Stimulated activated CD8-positive, alpha-beta memory T cell treated with anti-CD3 and anti-CD28 coated beads, Interleukin-12 subunit alpha, Interleukin-12 subunit beta, amount 100 ng/mL, for 24 hours (primary cell): ENCODE measurements around the gene CD69.
"Not testable (repeated sequence)": the region's sequence is repeated elsewhere in the genome, so short reads cannot be mapped to it uniquely, and the experiment has no call there.

Source experiments
- DNase-seq: peaks from one replicate; pipeline ENCODE4 v3.0.0-alpha.2; 2020; ENCODE audit errors: extremely low read depth

The CD69 gene

DNA sequence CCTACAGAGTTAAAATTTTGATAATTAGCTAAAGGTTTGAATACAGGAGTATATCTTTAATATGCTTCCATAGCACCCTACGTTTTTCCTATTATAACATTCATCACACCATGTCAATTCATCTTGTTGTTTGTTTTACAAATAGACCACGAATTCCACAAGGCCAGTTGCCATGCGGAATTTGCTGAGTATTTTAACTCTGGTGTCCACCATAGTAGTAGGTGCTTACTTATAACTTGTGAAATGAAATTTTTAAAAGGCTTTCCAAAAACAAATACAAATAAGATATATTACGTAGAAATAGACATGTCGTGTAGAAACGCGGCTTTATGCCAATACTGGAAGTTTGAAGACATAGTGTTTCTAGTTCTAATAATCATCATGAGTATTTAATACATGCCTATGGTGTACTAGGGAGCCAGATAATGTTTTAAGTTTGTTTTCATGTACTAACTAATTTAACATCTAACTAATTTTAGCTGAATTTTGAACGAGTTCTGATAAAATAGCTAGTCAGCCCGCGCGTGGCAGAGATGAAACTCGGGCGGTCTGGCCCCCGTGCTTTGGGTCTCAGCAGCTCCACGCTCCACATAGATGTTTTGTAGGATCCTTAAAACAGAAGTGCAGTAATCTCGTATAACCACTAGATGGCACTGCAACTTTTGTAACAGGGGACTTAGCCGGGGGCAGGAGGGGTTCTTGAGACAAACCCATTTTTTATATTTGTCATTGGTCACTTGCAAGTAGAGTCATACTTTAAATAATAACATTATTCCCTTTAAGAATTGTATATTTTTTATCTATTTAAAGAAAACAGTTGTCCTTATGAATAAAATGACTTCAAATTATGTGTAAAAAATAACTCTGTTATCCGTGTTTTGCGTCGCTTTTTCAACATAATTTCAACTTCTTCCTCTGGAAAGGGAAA lies 10.2 kb downstream of the CD69 start:
- no peak for DNase-seq

DNA sequence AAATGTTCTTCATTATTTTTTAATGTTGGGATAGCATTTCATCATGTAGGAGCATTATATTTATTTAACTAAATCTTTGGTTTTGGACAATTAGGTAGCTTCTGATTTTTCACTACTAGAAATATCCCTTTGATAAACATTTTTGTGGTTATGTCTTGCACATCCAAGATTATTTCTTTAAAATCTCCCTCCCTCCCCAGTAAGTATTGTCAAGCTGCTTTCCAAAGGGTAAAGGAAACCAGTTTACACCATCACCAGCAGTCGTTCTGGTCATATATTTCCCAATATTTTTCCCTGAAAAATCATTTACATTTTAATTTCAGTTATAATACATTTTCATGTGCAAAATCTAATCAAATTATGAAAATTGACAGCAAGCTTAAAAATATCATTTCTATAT lies 11.1 kb downstream of the CD69 start:
- no peak for DNase-seq

DNA sequence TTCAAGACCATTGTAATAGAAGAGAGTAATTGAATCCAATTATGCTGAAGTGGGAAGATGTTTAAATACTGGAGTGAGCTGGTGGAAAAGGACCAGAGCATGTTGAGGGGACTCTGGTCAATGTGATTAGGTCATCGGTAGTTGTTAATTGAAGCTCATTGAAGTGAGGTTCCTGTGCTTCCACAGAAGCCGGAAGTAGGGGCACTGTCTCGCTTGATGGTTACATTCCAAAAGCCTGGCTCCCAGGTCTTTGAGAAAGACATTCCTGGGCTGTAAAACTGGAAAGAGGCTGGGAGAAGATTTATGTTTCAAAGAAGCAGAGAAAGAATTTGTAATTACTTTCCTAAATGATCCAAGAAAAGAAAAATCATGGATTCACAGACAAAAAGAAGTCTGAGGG lies 15.5 kb downstream of the CD69 start:
- no peak for DNase-seq

DNA sequence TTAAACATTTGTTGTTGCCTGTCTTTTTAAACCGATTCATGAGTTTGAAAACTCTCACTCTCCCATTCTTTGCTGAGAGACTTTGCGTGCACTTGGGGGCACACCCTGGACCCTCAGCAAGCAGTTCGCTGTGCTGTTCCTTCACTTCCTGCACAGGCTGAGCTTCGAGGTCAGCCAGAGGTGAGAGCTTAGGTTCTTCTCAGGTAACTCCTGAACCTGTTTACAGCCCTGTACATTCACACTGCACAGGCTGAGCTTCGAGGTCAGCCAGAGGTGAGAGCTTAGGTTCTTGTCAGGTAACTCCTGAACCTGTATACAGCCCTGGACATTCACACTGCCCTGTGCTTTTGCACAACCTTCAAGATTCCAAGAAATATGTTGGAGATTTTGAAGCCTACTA lies 18.0 kb downstream of the CD69 start:
- DNase-seq = no peak

- DNase-seq = peak; percentile 47
These were observed 19.0 kb downstream of the CD69 start for GRCh38 chr12:9741726-9742125.

DNA sequence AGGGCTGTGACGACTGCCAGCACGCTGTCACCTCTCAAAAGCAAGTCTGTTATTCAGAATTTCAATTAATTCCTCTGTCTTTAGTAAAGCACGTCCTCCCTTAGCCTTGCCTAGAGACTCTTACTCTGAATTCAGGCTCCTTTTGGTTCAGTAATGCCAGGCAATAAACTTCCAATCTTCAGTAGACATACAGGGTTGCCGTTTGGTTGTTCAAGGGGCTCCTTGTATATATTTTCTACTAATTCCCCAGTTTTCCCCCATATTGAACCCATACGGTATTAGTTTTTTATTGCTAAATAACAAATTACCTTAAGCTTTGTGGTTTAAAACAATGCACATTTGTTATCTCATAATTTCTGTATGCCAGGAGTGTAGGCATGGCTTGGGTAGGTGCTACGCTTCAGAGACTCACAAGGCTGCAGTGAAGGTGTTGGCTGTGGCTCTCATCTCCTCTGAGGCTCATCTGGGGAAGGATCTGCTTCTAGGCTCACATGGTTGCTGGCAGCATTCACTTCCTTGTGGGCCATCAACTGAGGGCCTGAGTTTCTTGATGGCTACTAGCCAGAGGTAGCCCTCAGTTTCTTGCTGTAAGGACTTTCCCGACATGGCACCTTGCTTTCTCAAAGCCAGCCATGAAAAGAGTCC lies 20.5 kb downstream of the CD69 start:
- DNase-seq = no peak

GRCh38 chr12:9739404-9740105 lies 21.1 kb downstream of the CD69 start:
- not testable (repeated sequence) for DNase-seq

DNA sequence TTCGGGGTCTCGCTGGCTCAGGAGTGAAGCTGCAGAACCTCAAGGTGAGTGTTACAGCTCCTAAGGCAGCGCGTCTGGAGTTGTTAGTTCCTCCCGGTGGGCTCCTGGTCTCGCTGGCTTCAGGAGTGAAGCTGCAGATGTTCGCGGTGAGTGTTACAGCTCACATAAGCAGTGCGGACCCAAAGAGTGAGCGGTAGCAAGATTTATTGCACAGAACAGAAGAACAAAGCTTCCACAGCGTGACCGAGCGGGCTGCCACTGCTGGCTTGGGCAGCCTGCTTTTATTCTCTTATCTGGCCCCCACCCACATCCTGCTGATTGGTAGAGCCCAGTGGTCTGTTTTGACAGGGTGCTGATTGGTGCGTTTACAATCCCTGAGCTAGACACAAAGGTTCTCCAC lies 21.8 kb downstream of the CD69 start:
- not testable (repeated sequence) for DNase-seq

GRCh38 chr12:9736936-9737705 lies 23.6 kb downstream of the CD69 start:
- no peak for DNase-seq

- DNase-seq = no peak
These were observed 25.1 kb downstream of the CD69 start for GRCh38 chr12:9735601-9736000.

GRCh38 chr12:9732921-9733461 lies 27.7 kb downstream of the CD69 start, which contains the start of gene CLECL1:
Gene CLECL1, minus strand, starts transcription at chr12:9733097.
- DNase-seq = no peak

DNA sequence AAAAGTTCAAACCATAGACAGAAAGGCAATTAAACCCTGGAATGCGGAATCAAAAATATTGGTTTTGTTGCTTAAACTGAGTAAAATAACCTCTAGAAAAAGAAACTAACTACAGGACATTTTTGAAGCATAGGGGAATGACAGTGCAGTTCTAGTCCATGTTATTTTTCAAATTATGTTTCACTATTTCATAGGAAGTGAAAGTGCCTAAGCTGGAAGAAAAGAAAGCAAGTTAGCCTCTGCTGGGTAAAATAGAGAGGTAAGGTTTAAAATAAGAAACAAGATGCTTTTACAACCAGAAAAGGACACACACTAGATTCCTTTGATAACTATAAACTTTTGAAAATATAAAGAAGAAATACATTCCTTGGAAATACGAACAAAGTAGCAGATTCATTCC lies 28.9 kb downstream of the CD69 start:
- DNase-seq = no peak

- DNase-seq = no peak
These were observed 29.3 kb downstream of the CD69 start for GRCh38 chr12:9731393-9731792.

GRCh38 chr12:9730591-9730990 lies 30.1 kb downstream of the CD69 start:
- no peak for DNase-seq

- no peak for DNase-seq
These were observed 30.7 kb downstream of the CD69 start for GRCh38 chr12:9730011-9730410.

GRCh38 chr12:9729082-9729481 lies 31.6 kb downstream of the CD69 start:
- DNase-seq = no peak

GRCh38 chr12:9727813-9728212 lies 32.9 kb downstream of the CD69 start:
- DNase-seq = no peak

- no peak for DNase-seq
These were observed 35.4 kb downstream of the CD69 start for GRCh38 chr12:9725213-9725870.

- DNase-seq = no peak
These were observed 36.7 kb downstream of the CD69 start for GRCh38 chr12:9724023-9724422.

DNA sequence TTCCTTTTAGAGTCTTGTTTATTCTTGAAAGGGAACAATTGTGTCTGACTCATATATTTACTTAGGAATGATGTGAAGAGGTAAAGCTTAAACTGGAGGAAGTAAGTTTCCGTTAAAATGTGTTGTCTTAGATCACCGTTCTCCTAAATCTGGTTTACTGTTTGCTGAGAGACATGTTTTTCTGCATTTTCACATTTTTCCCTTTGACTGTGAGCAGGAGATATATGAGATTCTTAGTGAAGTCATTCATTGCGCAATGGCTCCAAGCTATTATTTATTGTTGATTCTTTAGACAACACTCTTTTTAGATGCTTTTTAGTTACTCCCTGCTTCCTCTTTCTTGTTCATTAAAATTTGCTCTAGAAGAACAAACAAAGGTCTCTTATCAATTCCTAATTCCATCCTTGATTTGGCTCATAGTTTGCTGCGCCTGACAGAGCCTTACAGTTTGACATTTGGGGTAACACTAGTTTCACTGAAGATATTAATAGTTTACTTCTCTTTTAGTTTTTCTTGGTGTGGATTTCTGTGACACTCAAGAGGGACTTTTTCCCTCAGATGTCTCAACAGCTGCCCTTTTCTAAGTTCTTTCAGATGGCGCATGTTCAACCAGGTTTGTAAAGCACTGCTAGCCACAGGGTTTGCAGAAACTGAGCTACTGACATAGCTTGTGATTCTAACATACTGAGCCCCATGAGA lies 39.2 kb downstream of the CD69 start:
- no peak for DNase-seq
